Left colon (tissue), 2 donors: ENCODE data around the gene MZT1. TPM values are rescaled to one million over a fixed set of nuclear protein-coding genes. Genes with fewer than 3 reads are reported as not detected.
A peak's percentile ranks its signal among the peaks of the same experiment; 100 is the strongest.
"Not testable (repeated sequence)": the region's sequence is repeated elsewhere in the genome, so short reads cannot be mapped to it uniquely, and the experiment has no call there.

Experiments
- ATAC-seq: fragments of 200-7000 bp; cut with Tn5 transposase; one replicate; pipeline ENCODE4 v1.9.1; 2020; ENCODE audit warnings: mild to moderate bottlenecking, moderate library complexity
- DNase-seq, 2 donors: peaks; one replicate each; pipeline ENCODE4 v3.0.0-alpha.2; 2020
- intact Hi-C, 2 donors: fragments of 100-400 bp; cut with DNase I in 1 of 2; cut with micrococcal nuclease in 1 of 2; formaldehyde crosslinking; loops; one replicate each; pipeline versions ENCODE4 v1.11.2 to v1.14.0; 2022; cut with DNase I, micrococcal nuclease
- long read RNA-seq: library from polyadenylated mRNA; unstranded; transcript quantifications from one replicate; pipeline ENCODE4 v2.0.0, GENCODE V29; 2021
- total RNA-seq, 2 donors: library from RNA; stranded (reverse); fragmentation: NEBNext Ultra II Directional; extraction: Animal tissue kit (Norgen Biotek cat#: 25700); gene quantifications; one replicate each; pipeline ENCODE4 v1.2.1, GENCODE V29; 2021
- donor health status: DM: no; HTN: no; CAD: no.
- donor health status: DM: yes; HTN: yes; CAD: no.

MZT1 gene
- total RNA-seq, result 1 to 10 TPM; 4.4 to 6.1 TPM
- long read RNA-seq, transcript MZT1-201 (3 exons, 2,299 nt), result major isoform, 11 of 11 reads
- long read RNA-seq, partial matches to known transcripts, result 0 of 11 reads
- long read RNA-seq, other reads (novel, unspliced or antisense), result 0 of 11 reads

- peak; percentile 95 to 96 for DNase-seq
- intact Hi-C loops, result no loop called here
Measured at GRCh38 chr13:72727417-72728289, at the start of gene MZT1, which contains the start of gene BORA. Gene MZT1 (minus strand): TSS chr13:72727629. CDS start chr13:72727602, 27 bp downstream. Gene BORA (plus strand): TSS chr13:72727923. CDS start chr13:72728941, 1,018 bp downstream.

DNA sequence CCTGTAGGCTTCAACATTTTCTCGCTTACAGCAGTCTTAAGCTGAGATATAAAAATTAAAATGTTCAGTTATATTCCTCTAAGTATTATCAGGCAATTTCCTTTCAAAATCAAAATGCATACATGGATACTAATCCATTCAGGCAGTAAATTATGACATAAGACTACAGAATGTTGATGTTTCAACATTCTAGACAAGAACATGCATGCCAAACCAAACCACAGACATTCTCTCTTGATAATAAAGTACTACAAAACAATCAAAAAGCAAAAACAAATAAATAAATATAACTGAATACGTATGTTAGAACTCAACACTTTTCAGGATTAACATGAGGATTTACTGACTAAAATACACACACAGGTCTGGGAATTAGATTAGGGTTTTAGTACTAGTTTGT, 46.6 kb upstream of the MZT1 start:
- no peak for DNase-seq
- intact Hi-C loops, result no loop called here
- ATAC-seq, result no peak

More at GRCh38 chr13:72727417-72728289, at the start of gene MZT1, which contains the start of gene BORA:
- ATAC-seq, result peak; percentile 94

- intact Hi-C loops, result no loop called here
- DNase-seq (no peak), ATAC-seq (no peak)
Measured at GRCh38 chr13:72763411-72763810, 36.0 kb upstream of the MZT1 start.

DNA sequence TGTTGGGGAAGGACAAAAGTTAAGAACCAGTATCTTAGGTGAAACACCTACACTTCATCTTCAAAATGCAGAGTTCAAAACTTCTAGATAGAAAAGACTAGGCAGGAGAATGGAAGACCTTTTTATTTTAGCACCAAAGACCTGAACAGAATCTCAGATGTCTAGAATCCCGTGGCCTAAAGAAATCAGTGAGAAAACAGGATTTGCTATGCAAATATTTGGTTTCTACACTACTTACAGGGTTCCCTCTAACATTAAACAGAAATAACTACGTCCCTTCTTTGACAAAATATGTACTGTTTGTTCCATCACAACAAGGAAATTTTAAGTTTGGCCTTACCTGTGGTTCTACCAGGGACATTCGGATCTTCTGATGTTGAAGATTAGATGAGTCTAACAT, 32.8 kb upstream of the MZT1 start:
- intact Hi-C loops, result no loop called here
- ATAC-seq, result no peak

GRCh38 chr13:72757792-72758535, 30.5 kb upstream of the MZT1 start:
- intact Hi-C loops, result no loop called here
- no peak for ATAC-seq
- DNase-seq, result no peak

More for the DNA sequence above, 32.8 kb upstream of the MZT1 start:
- no peak for DNase-seq

GRCh38 chr13:72754111-72754510, 26.7 kb upstream of the MZT1 start:
- intact Hi-C loops, result no loop called here
- DNase-seq, result no peak
- ATAC-seq, result no peak

- DNase-seq, result no peak
- no peak for ATAC-seq
- intact Hi-C loops, result no loop called here
Measured at GRCh38 chr13:72751220-72751619, 23.8 kb upstream of the MZT1 start.

GRCh38 chr13:72745260-72745659, 17.8 kb upstream of the MZT1 start:
- DNase-seq (no peak), ATAC-seq (no peak)
- intact Hi-C loops, result no loop called here

DNA sequence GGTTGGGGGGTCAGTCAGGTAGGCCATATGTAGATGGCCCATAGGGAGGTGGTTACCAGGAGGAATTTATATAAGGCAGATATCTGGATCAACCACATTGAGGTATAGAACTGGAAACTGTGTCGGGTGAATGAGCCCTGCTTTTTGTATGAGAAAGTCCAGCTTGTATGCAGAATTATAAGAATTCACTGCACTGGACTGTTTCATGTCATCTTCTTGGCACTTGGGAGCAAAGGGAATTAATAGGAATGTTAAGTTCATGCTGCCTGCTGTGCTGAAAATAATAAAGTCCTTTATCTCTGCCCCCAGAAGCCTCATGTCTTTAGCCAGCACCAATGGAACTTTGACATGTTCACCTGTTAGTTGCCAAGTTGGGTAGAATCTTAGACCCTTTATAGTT, 12.6 kb upstream of the MZT1 start:
- DNase-seq (no peak), ATAC-seq (no peak)
- intact Hi-C loops, result no loop called here

- peak; percentile 98 for ATAC-seq
Measured at GRCh38 chr13:72737033-72737432, 9.6 kb upstream of the MZT1 start.

GRCh38 chr13:72728290-72728605, 819 bp upstream of the MZT1 start:
- DNase-seq (no peak), ATAC-seq (no peak)
- intact Hi-C loops, result no loop called here

More at GRCh38 chr13:72737033-72737432, 9.6 kb upstream of the MZT1 start:
- DNase-seq, result no peak
- intact Hi-C loops, result no loop called here

- intact Hi-C loops, result no loop called here
- peak; percentile 51 to 75 for DNase-seq
- ATAC-seq, result peak; percentile 48
Measured at GRCh38 chr13:72726726-72727416, 558 bp downstream of the MZT1 start.

DNA sequence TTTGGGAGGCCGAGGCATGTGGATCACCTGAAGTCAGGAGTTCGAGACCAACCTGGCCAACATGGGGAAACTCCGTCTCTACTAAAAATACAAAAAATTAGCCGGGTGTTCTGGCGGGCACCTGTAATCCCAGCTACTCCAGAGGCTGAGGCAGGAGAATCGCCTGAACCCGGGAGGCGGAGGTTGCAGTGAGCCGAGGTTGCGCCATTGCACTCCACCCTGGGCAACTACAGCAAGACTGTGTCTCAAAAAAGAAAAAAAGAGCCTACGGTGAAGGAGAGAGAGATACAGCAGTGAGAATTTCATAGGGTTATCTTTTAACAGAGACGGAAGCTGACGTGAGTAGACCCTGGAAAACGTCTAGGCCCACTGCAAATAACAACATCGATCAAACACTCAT, 1.2 kb downstream of the MZT1 start:
- DNase-seq, intact Hi-C loops, ATAC-seq: not testable (repeated sequence)

GRCh38 chr13:72716776-72717175, 10.7 kb downstream of the MZT1 start:
- intact Hi-C loops, result no loop called here
- DNase-seq (no peak), ATAC-seq (no peak)

- ATAC-seq, result no peak
- no peak for DNase-seq
- intact Hi-C loops, result no loop called here
Measured at GRCh38 chr13:72700509-72700908, 26.9 kb downstream of the MZT1 start.

GRCh38 chr13:72698164-72698563, 29.3 kb downstream of the MZT1 start:
- DNase-seq (no peak), ATAC-seq (no peak)
- intact Hi-C loops, result loop anchor here in 1 of 2 donors (5.0 kb wide), 1 partner anchor 1146 kb away; no protein-coding TSS in a partner anchor

- DNase-seq, result no peak
Measured at GRCh38 chr13:72696579-72696978, 30.9 kb downstream of the MZT1 start.

DNA sequence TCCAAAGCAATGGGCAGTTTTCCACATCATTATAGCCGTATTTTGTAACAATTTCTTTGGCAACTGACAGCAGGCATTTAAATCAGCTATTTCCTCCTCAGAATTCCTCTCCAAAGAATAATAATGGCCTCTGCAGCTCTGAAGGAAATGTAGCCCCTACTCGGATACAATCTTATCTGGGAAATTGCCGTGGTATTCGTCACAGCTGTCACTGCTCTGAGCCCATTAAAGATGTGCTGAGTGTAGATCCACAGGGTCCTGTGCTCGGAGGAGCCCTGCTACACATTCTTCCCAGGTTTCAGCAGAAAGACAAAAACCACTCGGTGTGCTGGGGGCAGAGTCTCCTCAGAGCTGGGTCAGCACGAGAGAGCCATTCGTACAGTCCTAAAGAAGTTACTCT, 33.1 kb downstream of the MZT1 start:
- intact Hi-C loops, result no loop called here
- DNase-seq (no peak), ATAC-seq (no peak)

More at GRCh38 chr13:72696579-72696978, 30.9 kb downstream of the MZT1 start:
- no peak for ATAC-seq
- intact Hi-C loops, result loop anchor here in 1 of 2 donors (5.0 kb wide), 1 partner anchor 1144 kb away; no protein-coding TSS in a partner anchor

DNA sequence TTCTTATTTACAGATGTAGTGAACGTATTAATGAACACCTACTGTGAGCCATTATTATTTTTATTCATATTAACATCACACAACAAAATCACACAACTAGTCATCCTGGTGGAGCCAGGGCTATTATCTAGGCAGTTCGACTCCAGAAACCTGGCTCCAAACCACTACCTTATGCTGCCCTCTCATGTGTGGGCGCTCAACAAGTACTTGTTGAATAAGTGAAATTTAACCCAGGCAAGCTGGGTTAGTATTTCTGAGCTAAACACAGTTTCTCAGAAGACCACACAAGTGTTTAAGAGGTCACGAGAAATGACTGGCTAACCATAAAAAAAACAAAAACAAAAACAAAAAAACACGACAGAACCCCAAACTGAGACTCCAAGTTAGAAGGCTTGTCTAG, 33.6 kb downstream of the MZT1 start:
- DNase-seq (no peak), ATAC-seq (no peak)
- intact Hi-C loops, result no loop called here
